ENCODE results near the gene TMEM87B. TPM values are rescaled to one million over a fixed set of nuclear protein-coding genes. Genes with fewer than 3 reads are reported as not detected.

TMEM87B gene
- total RNA-seq, 1 experiment from 2014 or later: 37.0 TPM

DNA sequence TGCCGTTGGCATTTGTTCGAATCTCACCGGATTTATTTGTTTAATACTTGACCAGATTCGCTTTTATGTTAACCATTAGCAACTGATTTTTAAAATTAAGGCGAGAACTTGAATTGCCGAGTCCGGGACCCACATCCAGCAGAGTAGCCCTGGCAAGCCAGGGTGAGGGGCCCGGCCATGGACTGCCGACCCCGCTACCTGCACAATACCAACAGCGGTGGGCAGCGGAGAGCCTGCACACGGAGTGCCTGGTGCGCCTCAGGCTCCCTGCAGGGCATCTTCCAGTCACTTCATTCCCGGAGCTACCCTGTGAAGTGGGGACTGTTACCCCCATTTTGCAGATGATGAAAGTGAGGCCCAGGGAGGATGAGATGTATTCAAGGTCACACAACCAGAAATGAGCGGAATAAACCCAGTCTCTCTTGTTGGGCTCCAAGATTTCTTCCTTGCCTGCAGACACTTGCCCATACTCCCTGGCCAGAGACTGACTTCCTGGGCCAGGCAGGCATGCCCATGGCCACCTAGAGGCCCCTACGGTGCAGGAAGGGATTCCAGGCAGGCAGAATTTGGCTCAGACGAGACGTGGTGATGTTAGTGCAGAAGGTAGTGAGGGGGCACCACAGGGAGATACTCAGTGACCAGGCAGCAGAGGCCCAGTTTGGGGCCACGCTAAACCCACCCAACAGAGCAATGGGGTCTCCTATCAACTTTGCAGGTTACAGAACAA lies 86.0 kb downstream of the TMEM87B start:
- intact Hi-C loops (cut with micrococcal nuclease; ENCODE audit: unreplicated experiment): no loop called here
- no peak overlapping the region for H3K4me3 Mint-ChIP-seq (ENCODE audit: low read depth, unreplicated experiment)
- no TSS peak for BruUV-seq (replicated peaks)
- no peak for DNase-seq
- H3K4me1 Mint-ChIP-seq (ENCODE audit: low read depth, unreplicated experiment): no peaks in the 10 kb centered on the region
- H3K27me3 Mint-ChIP-seq (ENCODE audit: unreplicated experiment): no peaks in the 10 kb centered on the region
- CTCF ChIA-PET: no interaction called here
- peaks cover 10% of the 10 kb centered on the region for H3K36me3 Mint-ChIP-seq (ENCODE audit: insufficient read depth, unreplicated experiment)
- TF ChIP-seq, protein P1, sequence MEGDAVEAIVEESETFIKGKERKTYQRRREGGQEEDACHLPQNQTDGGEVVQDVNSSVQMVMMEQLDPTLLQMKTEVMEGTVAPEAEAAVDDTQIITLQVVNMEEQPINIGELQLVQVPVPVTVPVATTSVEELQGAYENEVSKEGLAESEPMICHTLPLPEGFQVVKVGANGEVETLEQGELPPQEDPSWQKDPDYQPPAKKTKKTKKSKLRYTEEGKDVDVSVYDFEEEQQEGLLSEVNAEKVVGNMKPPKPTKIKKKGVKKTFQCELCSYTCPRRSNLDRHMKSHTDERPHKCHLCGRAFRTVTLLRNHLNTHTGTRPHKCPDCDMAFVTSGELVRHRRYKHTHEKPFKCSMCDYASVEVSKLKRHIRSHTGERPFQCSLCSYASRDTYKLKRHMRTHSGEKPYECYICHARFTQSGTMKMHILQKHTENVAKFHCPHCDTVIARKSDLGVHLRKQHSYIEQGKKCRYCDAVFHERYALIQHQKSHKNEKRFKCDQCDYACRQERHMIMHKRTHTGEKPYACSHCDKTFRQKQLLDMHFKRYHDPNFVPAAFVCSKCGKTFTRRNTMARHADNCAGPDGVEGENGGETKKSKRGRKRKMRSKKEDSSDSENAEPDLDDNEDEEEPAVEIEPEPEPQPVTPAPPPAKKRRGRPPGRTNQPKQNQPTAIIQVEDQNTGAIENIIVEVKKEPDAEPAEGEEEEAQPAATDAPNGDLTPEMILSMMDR (IDR thresholded peaks at IDR 0.05; ENCODE audit: unreplicated experiment): no peak
- no peaks in the 10 kb centered on the region for H3K9me3 Mint-ChIP-seq (ENCODE audit: low read depth, unreplicated experiment)
- no peak overlapping the region for H3K27ac Mint-ChIP-seq (ENCODE audit: unreplicated experiment)

DNA sequence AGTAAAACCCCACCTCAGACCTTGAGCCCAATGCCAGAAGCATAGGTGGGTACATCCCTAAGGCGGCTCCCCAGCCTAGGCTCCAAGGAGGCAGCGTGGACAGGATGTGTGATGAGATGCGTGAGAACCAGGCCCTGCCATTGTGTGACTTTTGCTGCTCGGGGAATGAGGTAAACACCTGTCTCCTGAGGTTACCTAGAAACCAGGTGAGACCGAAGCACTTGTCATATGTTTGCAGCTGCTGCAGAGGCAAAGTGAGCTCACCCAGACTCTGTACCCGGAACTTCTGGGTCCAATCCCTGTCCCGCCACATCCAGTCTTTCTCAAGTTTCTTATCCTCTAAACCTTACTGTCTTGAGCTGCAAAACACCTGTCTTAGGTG lies 86.5 kb downstream of the TMEM87B start:
- H3K36me3 Mint-ChIP-seq (ENCODE audit: insufficient read depth, unreplicated experiment): peaks cover 6% of the 10 kb centered on the region
- H3K27me3 Mint-ChIP-seq (ENCODE audit: unreplicated experiment): no peaks in the 10 kb centered on the region
- intact Hi-C loops (cut with micrococcal nuclease; ENCODE audit: unreplicated experiment): no loop called here
- CTCF ChIA-PET: no interaction called here
- H3K9me3 Mint-ChIP-seq (ENCODE audit: low read depth, unreplicated experiment): no peaks in the 10 kb centered on the region
- no peak overlapping the region for H3K4me3 Mint-ChIP-seq (ENCODE audit: low read depth, unreplicated experiment)
- DNase-seq: no peak
- H3K4me1 Mint-ChIP-seq (ENCODE audit: low read depth, unreplicated experiment): no peaks in the 10 kb centered on the region
- no peak overlapping the region for H3K27ac Mint-ChIP-seq (ENCODE audit: unreplicated experiment)
- BruUV-seq (replicated peaks): no TSS peak
- TF ChIP-seq, protein P1 (IDR thresholded peaks at IDR 0.05; ENCODE audit: unreplicated experiment): no peak

DNA sequence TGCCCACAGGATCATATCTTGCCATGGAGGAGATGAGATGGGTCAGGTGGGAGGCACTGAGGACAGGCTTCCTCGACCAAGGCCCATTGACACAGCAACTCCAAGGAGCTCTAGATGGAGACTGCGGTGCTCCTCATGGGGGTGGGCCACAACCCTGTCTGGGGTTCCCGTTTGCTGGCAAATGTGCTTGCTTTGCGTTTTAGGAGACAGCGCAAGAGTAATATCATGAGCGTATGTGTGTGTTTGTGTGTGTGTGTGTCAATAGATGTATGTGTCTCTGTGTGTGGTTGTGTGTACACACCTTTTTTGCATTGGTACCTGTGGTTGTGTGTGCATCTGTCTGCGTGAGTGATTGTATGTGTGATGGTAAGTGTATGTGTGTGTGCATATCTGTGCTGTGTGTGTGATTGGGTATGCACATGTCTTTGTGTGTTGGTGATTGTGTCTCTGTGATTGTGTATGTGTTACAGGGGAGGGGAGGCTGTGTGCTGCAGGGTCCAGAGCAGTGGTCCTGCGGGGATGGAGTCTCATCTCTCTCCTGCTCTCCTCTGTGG lies 87.5 kb downstream of the TMEM87B start:
- CTCF ChIA-PET: no interaction called here
- TF ChIP-seq, protein P1 (IDR thresholded peaks at IDR 0.05; ENCODE audit: unreplicated experiment): no peak
- Mint-ChIP-seq H3K4me1 (ENCODE audit: low read depth, unreplicated experiment) (no peaks in the 10 kb centered on the region), H3K9me3 (ENCODE audit: low read depth, unreplicated experiment) (no peaks in the 10 kb centered on the region), H3K4me3 (ENCODE audit: low read depth, unreplicated experiment) (no peak overlapping the region), H3K27ac (ENCODE audit: unreplicated experiment) (no peak overlapping the region), H3K27me3 (ENCODE audit: unreplicated experiment) (peaks cover 2% of the 10 kb centered on the region), H3K36me3 (ENCODE audit: insufficient read depth, unreplicated experiment) (peaks cover 4% of the 10 kb centered on the region)
- no TSS peak for BruUV-seq (replicated peaks)
- DNase-seq: no peak
- intact Hi-C loops (cut with micrococcal nuclease; ENCODE audit: unreplicated experiment): no loop called here

DNA sequence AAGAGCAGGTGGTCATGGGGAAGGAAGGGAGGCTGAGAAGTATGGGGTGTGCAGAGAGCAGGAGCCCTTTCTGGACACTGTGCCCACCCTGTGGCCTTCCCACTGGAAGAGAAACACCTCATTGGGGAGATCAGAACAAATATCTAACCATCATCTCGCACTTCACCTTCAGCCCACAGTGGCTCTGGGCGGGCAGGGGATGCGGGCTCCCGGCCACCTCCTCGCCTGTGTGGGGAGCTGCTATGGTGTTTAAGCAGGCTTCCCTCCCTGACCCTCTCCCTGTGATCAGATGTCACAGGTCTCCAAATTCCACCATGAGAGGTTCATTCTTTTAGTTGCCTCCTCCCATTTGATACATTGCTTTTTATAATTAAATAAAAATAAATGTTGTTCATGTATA lies 88.1 kb downstream of the TMEM87B start:
- H3K36me3 Mint-ChIP-seq (ENCODE audit: insufficient read depth, unreplicated experiment): no peaks in the 10 kb centered on the region
- CTCF ChIA-PET: no interaction called here
- DNase-seq: no peak
- no peak overlapping the region for H3K4me3 Mint-ChIP-seq (ENCODE audit: low read depth, unreplicated experiment)
- BruUV-seq (replicated peaks): no TSS peak
- no peaks in the 10 kb centered on the region for H3K4me1 Mint-ChIP-seq (ENCODE audit: low read depth, unreplicated experiment)
- peaks cover 8% of the 10 kb centered on the region for H3K27me3 Mint-ChIP-seq (ENCODE audit: unreplicated experiment)
- TF ChIP-seq, protein P1 (IDR thresholded peaks at IDR 0.05; ENCODE audit: unreplicated experiment): no peak
- intact Hi-C loops (cut with micrococcal nuclease; ENCODE audit: unreplicated experiment): no loop called here
- H3K27ac Mint-ChIP-seq (ENCODE audit: unreplicated experiment): no peak overlapping the region
- no peaks in the 10 kb centered on the region for H3K9me3 Mint-ChIP-seq (ENCODE audit: low read depth, unreplicated experiment)
